K562 (cell line): ENCODE measurements around the gene AMZ1. TPM values are rescaled to one million over a fixed set of nuclear protein-coding genes. Genes with fewer than 3 reads are reported as not detected.

Experiments
- ATAC-seq: fragments of 200-7000 bp; cut with Tn5 transposase; 3 replicates; pipeline ENCODE4 v1.9.1; 2020; ENCODE audit warnings: moderate library complexity
- BruUV-seq: library from RNA; stranded (reverse); fragments of 400-500 nt; replicated peaks from 2 replicates; lab custom pipeline; 2021; lab: Mats Ljungman, UMichigan
- CTCF ChIA-PET: fragments of 300-600 bp; formaldehyde crosslinking; extraction: SDS; loops from one replicate; lab custom pipeline; 2021; ENCODE audit warnings: low intra/inter-chr PET ratio; lab: Yijun Ruan, JAX
- POLR2A ChIA-PET: fragments of 300-600, 350-650 bp; sonication (Branson Sonifier 250); formaldehyde crosslinking; extraction: SDS; loops from one replicate; lab custom pipeline; 2021; ENCODE audit warnings: antibody characterized with exemption, inconsistent platforms; lab: Yijun Ruan, JAX
- DNase-seq, 4 experiments: peaks; one replicate each; pipeline versions ENCODE4 v3.0.0 to v3.0.0-alpha.2; 2011 to 2018; ENCODE audit warnings: low spot score in 3 of 4, mixed read lengths in 3 of 4; ENCODE audit errors: extremely low read depth in 1 of 4
- FAIRE-seq: peaks from 2 replicates; lab custom pipeline; 2011; peaks lifted over from hg19 to GRCh38; lab: Jason Lieb, UNC
- H2AFZ ChIP-seq: 2 replicates; pipeline ENCODE4 v1.6.0; 2011; ENCODE audit warnings: low read depth, low read length, control low read depth, inconsistent platforms
- H3K27ac ChIP-seq: fragments of 200-600 bp; 3 replicates; pipeline ENCODE4 v1.8.0; 2011; ENCODE audit warnings: low read depth, mild to moderate bottlenecking, control low read depth, inconsistent platforms, low read length, moderate library complexity, mixed read lengths; ENCODE audit errors: extremely low read depth
- H3K27me3 ChIP-seq, 2 experiments: fragments of 300-600 bp in 1 of 2; 2 replicates in 1 of 2; 3 replicates in 1 of 2; pipeline versions ENCODE4 v1.6.0 to v1.8.0; 2011; ENCODE audit warnings: inconsistent platforms in 2 of 2, low read length in 2 of 2, mild to moderate bottlenecking in 1 of 2, mixed read lengths in 1 of 2, moderate library complexity in 1 of 2; ENCODE audit not compliant: control insufficient read depth in 2 of 2, insufficient read depth in 2 of 2
- H3K36me3 ChIP-seq: fragments of 300-600 bp; 3 replicates; pipeline ENCODE4 v1.8.0; 2011; ENCODE audit warnings: mild to moderate bottlenecking, low read length, inconsistent platforms; ENCODE audit not compliant: control insufficient read depth, insufficient read depth
- H3K4me1 ChIP-seq, 2 experiments: fragments of 200-600 bp in 1 of 2; replicated peaks in 1 of 2; 2 replicates in 1 of 2; 3 replicates in 1 of 2; pipeline versions ENCODE4 v1.5.1 to v1.8.0; 2011; ENCODE audit warnings: inconsistent platforms in 2 of 2, low read length in 2 of 2, mild to moderate bottlenecking in 1 of 2, mixed read lengths in 1 of 2, moderate library complexity in 1 of 2; ENCODE audit not compliant: control insufficient read depth in 2 of 2, insufficient read depth in 2 of 2
- H3K4me2 ChIP-seq: 2 replicates; pipeline ENCODE4 v1.6.1; 2011; ENCODE audit warnings: low read length, control low read depth, inconsistent platforms, mixed read lengths; ENCODE audit not compliant: insufficient read depth
- H3K4me3 ChIP-seq: fragments of 200-600 bp; sonication (generic), shearing (Covaris generic); 2 replicates; pipeline ENCODE4 v1.5.1; 2016; ENCODE audit warnings: control low read depth, inconsistent platforms
- H3K79me2 ChIP-seq: fragments of 200-600 bp; 3 replicates; pipeline ENCODE4 v1.8.0; 2011; ENCODE audit warnings: low read length, inconsistent platforms; ENCODE audit not compliant: control insufficient read depth, insufficient read depth
- H3K9ac ChIP-seq, 2 experiments: 2 replicates each; pipeline versions ENCODE4 v1.6.0 to v1.6.1; 2011; ENCODE audit warnings: low read depth in 2 of 2, low read length in 2 of 2, control low read depth in 1 of 2, inconsistent platforms in 1 of 2, mild to moderate bottlenecking in 1 of 2, mixed read lengths in 1 of 2; ENCODE audit not compliant: insufficient read depth in 1 of 2
- H3K9me1 ChIP-seq: one replicate; pipeline ENCODE4 v1.6.0; 2011; ENCODE audit warnings: inconsistent platforms, mild to moderate bottlenecking, low read length, moderate library complexity; ENCODE audit not compliant: control insufficient read depth, insufficient read depth
- H3K9me3 ChIP-seq: replicated peaks from 2 replicates; pipeline ENCODE4 v1.5.1; 2011; ENCODE audit warnings: low read depth, low read length, inconsistent platforms; ENCODE audit not compliant: control insufficient read depth, insufficient read depth
- H4K20me1 ChIP-seq: replicated peaks from 2 replicates; pipeline ENCODE4 v1.6.1; 2011; ENCODE audit warnings: low read length, inconsistent platforms, mixed read lengths; ENCODE audit not compliant: control insufficient read depth, insufficient read depth
- ATF1 ChIP-seq, 2 experiments: fragments of 450-650 bp in 1 of 2; IDR thresholded peaks; 2 replicates each; pipeline ENCODE4 v1.6.1; 2016; ENCODE audit warnings: missing compliant biosample characterization in 1 of 2, missing genetic modification characterization in 1 of 2
- BRCA1 ChIP-seq, 2 experiments: fragments of 450-650 bp in 1 of 2; sonication (generic) in 1 of 2; formaldehyde crosslinking in 1 of 2; IDR thresholded peaks; 2 replicates each; pipeline versions ENCODE4 v1.5.0 to v1.6.1; 2017 to 2020; ENCODE audit warnings: mild to moderate bottlenecking in 1 of 2, missing genetic modification reagents in 1 of 2
- CC2D1A ChIP-seq: fragments of 450-650 bp; IDR thresholded peaks from 2 replicates; pipeline ENCODE4 v1.6.1; 2017; ENCODE audit warnings: mild to moderate bottlenecking
- GTF2E2 ChIP-seq: fragments of 200-800 bp; sonication (Bioruptor generic); IDR thresholded peaks from 2 replicates; pipeline ENCODE4 v1.6.1; 2016; ENCODE audit warnings: missing genetic modification characterization, missing compliant biosample characterization
- JUNB ChIP-seq: fragments of 450-650 bp; formaldehyde crosslinking; conservative IDR thresholded peaks from 2 replicates; pipeline ENCODE4 v1.4.0; 2020; ENCODE audit warnings: mild to moderate bottlenecking
- KDM2B ChIP-seq: fragments of 250-450 bp; sonication (Bioruptor Pico); IDR thresholded peaks from 2 replicates; pipeline ENCODE4 v1.8.0; 2021; ENCODE audit warnings: mild to moderate bottlenecking, moderate library complexity
- MTA3 ChIP-seq: fragments of 450-650 bp; formaldehyde crosslinking; IDR thresholded peaks from 2 replicates; pipeline ENCODE4 v1.6.1; 2017; ENCODE audit warnings: mild to moderate bottlenecking, borderline replicate concordance
- PYGO2 ChIP-seq: fragments of 450-650 bp; IDR thresholded peaks from 2 replicates; pipeline ENCODE4 v1.6.1; 2016; ENCODE audit warnings: mild to moderate bottlenecking, missing genetic modification characterization, moderate library complexity, missing compliant biosample characterization
- SRF ChIP-seq, 2 experiments: fragments of 250-450, 450-650 bp in 1 of 2; sonication (Bioruptor Pico) in 1 of 2; sonication (generic) in 1 of 2; formaldehyde crosslinking; IDR thresholded peaks; 2 replicates each; pipeline versions ENCODE4 v1.5.0 to v1.5.1; 2020 to 2022; ENCODE audit warnings: mild to moderate bottlenecking in 1 of 2, missing genetic modification reagents in 1 of 2
- ZBTB7A ChIP-seq: IDR thresholded peaks from 2 replicates; pipeline ENCODE4 v1.6.1; 2011; ENCODE audit warnings: low read depth, mild to moderate bottlenecking, low read length, moderate library complexity, borderline replicate concordance; ENCODE audit not compliant: control insufficient read depth
- ZNF785 ChIP-seq: fragments of 250-450 bp; sonication (Bioruptor Pico); IDR thresholded peaks from 2 replicates; pipeline ENCODE4 v1.4.0; 2020; ENCODE audit warnings: mild to moderate bottlenecking
- WGBS: fragments of 100-300 bp; shearing (Covaris generic); methylation state at CpG from one replicate; pipeline ENCODE4 v1.1.6; 2016; ENCODE audit warnings: low coverage, mixed read lengths; ENCODE audit not compliant: insufficient coverage; ENCODE audit errors: missing lambda C conversion rate; 5-methylcytosine and 5-hydroxymethylcytosine counted together
- in situ Hi-C: fragments of 300-500 bp; cut with MboI; formaldehyde crosslinking; loops from 4 replicates; pipeline ENCODE4 v1.15.0; 2018; ENCODE audit warnings: inconsistent platforms, mixed read lengths
- intact Hi-C: fragments of 100-400 bp; cut with micrococcal nuclease; formaldehyde crosslinking; loops from 2 replicates; pipeline ENCODE4 v1.14.2; 2022
- polyA plus RNA-seq, 8 experiments: library from polyadenylated mRNA; depleted of rRNA in 4 of 8; stranded (reverse) in 5 of 8; unstranded in 3 of 8; fragments of >200 nt; fragmentation: Nextera tagmentation in 2 of 8; fragmentation: Illumina TruSeq in 1 of 8; extraction: Ambion mirVana in 2 of 8; extraction: Trizol in 1 of 8; gene quantifications; 2 replicates each; pipeline versions ENCODE4 v1.2.1 to v1.2.3, GENCODE V29; 2011 to 2014; ENCODE audit warnings: inconsistent platforms in 1 of 8, missing spikeins in 1 of 8
- total RNA-seq, 7 experiments: library from RNA; depleted of rRNA in 6 of 7; stranded (reverse); fragments of >200 nt in 6 of 7; fragmentation: Illumina TruSeq in 2 of 7; extraction: Trizol in 2 of 7; gene quantifications; 2 replicates each; pipeline versions ENCODE4 v1.2.1 to v1.2.3, GENCODE V29; 2011 to 2021; ENCODE audit warnings: low replicate concordance in 1 of 7
- TF ChIP-seq, protein P1 (sequence below): sonication (generic); formaldehyde crosslinking; IDR thresholded peaks from 2 replicates; pipeline ENCODE4 v1.8.0; 2022; ENCODE audit warnings: missing genetic modification reagents, mild to moderate bottlenecking, borderline replicate concordance

The AMZ1 gene
- total and polyA plus RNA-seq, 9 of the 15 experiments (the other 6 are each of a cell fraction or from before 2014, with no cell fraction given): not detected

DNA sequence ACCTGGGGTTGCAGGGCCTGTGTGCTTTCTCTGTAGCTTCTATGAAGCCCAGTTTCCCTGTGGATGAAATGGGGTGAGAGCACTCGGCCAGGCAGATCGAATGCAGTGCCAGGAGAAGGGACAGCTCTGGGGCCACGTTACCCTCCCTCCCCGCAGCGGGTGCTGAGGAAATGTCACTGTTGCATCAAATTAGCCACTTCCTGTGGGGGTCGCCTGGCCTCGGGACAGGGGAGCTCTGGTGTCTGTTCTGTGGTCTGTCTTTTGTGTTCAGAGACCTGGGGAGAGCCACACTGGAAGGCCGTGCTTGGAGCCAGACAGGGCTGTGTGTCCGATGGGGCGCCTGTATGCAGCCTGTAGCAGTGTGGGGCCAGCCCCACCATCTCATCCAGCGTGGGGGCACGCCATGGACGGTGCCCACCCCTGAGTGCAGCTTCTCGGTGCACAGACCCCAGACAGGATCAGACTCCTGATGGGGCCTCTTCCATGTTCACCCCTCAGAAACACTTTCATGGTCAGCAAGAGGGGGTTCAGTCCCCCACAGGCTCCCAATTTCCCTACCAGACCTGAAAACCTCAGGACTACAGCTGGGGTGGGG lies 42.6 kb upstream of the AMZ1 start:
- BruUV-seq: no TSS peak
- in situ Hi-C loops: no loop called here
- intact Hi-C loops: no loop called here
- CTCF ChIA-PET: no interaction called here
- Histone ChIP-seq H2AFZ (no peak overlapping the region), H3K27me3 (no peaks in the 10 kb centered on the region), H3K36me3 (no peaks in the 10 kb centered on the region), H3K27ac (no peak overlapping the region), H3K79me2 (no peaks in the 10 kb centered on the region), H3K9me1 (no peaks in the 10 kb centered on the region), H3K4me1 (peaks cover 6 to 84% of the 10 kb centered on the region in 2 experiments; a peak in 3 of 5 replicates), H3K9me3 (no peaks in the 10 kb centered on the region), H3K9ac (peak overlapping the region in 1 of 2 experiments; percentile 37; a peak in 2 of 4 replicates), H3K4me2 (no peak overlapping the region), H3K4me3 (no peak overlapping the region), H4K20me1 (0 out of 2 replicates have a peak, but pooled peaks cover 5% of the 10 kb centered on the region)
- 24% methylated on average over 14 of the region's 14 CpGs for WGBS
- DNase-seq (no peak), ATAC-seq (no peak), FAIRE-seq (no peak)
- POLR2A ChIA-PET: interaction anchor here (0.6 to 1.2 kb wide), 4 partner anchors 10 to 501 kb away, joined by 3 to 5 read pairs (median 3); no protein-coding TSS in a partner anchor
- TF ChIP-seq ZBTB7A: peak; percentile 41; the same call in 1 of the 2 replicates
- TF ChIP-seq CC2D1A: no peak

DNA sequence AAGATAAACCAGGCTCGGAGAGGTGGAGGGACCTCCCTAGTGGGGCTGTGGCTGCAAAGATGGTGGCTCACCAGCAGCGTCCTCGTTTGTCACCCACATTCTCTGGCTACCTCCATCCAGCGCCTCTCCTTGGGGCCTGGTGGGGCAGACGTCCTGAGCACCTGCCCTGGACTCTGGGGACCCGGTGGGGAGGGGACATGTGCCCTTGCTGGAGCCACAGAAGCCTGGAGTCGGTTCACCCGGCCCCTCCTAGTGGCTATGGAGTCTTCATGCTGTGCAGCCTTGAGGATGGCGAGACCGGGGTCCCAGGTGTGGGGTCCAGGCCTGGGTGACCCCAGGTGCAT lies 41.7 kb upstream of the AMZ1 start:
- Histone ChIP-seq H3K9me1 (no peaks in the 10 kb centered on the region), H3K27me3 (no peaks in the 10 kb centered on the region), H3K27ac (no peak overlapping the region), H3K9me3 (no peaks in the 10 kb centered on the region), H3K4me1 (peaks cover 6 to 78% of the 10 kb centered on the region in 2 experiments; a peak in 3 of 5 replicates), H3K4me3 (no peak overlapping the region; the same call in 1 of the 2 replicates), H3K36me3 (no peaks in the 10 kb centered on the region), H2AFZ (no peak overlapping the region), H3K4me2 (peak overlapping the region; percentile 67; the same call in 1 of the 2 replicates), H3K79me2 (no peaks in the 10 kb centered on the region), H3K9ac (peak overlapping the region in 1 of 2 experiments; percentile 1; a peak in 1 of 4 replicates), H4K20me1 (0 out of 2 replicates have a peak, but pooled peaks cover 5% of the 10 kb centered on the region)
- in situ Hi-C loops: no loop called here
- WGBS: 41% methylated on average over 9 of the region's 10 CpGs
- ChIA-PET CTCF (no interaction called here), POLR2A (interaction anchor here (0.6 kb wide), 1 partner anchor 480 kb away, joined by 4 read pairs; no protein-coding TSS in a partner anchor)
- FAIRE-seq (no peak), ATAC-seq (peak; percentile 8), DNase-seq (no peak)
- TF ChIP-seq JUNB (CRISPR knock-in tag) (no peak), MTA3 (no peak), BRCA1 (IDR thresholded peaks at IDR 0.05) (no peak), BRCA1 (CRISPR knock-in tag; IDR thresholded peaks at IDR 0.05) (no peak), KDM2B (no peak), ZNF785 (CRISPR knock-in tag) (no peak), ATF1 (CRISPR knock-in tag; IDR thresholded peaks at IDR 0.05) (no peak), ATF1 (tag; IDR thresholded peaks at IDR 0.05) (no peak), PYGO2 (tag) (no peak), GTF2E2 (no peak), SRF (CRISPR knock-in tag; IDR thresholded peaks at IDR 0.05) (no peak)
- TF ChIP-seq, protein P1, sequence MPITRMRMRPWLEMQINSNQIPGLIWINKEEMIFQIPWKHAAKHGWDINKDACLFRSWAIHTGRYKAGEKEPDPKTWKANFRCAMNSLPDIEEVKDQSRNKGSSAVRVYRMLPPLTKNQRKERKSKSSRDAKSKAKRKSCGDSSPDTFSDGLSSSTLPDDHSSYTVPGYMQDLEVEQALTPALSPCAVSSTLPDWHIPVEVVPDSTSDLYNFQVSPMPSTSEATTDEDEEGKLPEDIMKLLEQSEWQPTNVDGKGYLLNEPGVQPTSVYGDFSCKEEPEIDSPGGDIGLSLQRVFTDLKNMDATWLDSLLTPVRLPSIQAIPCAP (CRISPR knock-in tag): no peak
- BruUV-seq: no TSS peak
- intact Hi-C loops: no loop called here
